ENCODE measurements around the gene UBAC1.

The UBAC1 gene

DNA sequence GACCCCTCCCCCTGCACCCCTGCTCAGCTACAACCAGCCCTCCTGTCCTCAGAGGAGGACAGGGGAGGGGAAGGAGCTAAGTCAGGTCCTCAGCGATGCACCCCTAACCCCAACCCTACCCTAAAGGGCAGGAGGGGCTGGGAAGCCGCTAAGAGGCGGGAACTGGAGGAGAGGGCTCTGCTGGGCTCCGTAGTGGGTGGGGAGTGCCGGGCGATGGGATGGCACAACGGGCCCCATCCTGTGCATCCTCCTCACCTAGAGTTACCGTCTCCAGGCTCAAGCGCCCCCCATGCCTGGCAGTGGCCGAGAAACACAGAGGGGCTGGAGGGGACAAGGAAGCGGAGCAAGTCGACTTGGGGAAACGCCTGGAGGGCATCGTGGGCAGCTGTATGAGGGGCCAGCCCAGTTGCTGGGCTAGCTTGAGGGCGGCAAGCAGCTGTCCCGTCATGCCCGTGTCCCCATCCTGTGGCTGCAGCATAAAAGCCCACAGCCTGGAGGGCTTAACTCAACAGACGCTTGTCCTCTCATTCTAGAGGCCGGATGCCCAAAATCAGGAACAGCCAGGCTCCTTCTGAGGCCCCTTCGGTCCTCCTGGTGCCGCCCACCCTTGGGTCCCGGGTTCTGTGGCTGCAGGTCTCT lies 23.0 kb upstream of the UBAC1 start:
- Histone ChIP-seq H3K27ac (no peak overlapping the region), H3K4me3 (ENCODE audit: low read depth, low read length) (no peak overlapping the region), H3K36me3 (replicated peaks) (no peaks in the 10 kb centered on the region), H3K27me3 (replicated peaks) (peaks cover 2% of the 10 kb centered on the region)
- in situ Hi-C loops (cut with HindIII; ENCODE audit: low pct_ligation_motif_present, low sequenced_read_pairs), result no loop called here
- no peak for DNase-seq
- TF ChIP-seq, protein P1, sequence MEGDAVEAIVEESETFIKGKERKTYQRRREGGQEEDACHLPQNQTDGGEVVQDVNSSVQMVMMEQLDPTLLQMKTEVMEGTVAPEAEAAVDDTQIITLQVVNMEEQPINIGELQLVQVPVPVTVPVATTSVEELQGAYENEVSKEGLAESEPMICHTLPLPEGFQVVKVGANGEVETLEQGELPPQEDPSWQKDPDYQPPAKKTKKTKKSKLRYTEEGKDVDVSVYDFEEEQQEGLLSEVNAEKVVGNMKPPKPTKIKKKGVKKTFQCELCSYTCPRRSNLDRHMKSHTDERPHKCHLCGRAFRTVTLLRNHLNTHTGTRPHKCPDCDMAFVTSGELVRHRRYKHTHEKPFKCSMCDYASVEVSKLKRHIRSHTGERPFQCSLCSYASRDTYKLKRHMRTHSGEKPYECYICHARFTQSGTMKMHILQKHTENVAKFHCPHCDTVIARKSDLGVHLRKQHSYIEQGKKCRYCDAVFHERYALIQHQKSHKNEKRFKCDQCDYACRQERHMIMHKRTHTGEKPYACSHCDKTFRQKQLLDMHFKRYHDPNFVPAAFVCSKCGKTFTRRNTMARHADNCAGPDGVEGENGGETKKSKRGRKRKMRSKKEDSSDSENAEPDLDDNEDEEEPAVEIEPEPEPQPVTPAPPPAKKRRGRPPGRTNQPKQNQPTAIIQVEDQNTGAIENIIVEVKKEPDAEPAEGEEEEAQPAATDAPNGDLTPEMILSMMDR (IDR thresholded peaks at IDR 0.05; ENCODE audit: low read depth, low read length, missing control alignments), result no peak

DNA sequence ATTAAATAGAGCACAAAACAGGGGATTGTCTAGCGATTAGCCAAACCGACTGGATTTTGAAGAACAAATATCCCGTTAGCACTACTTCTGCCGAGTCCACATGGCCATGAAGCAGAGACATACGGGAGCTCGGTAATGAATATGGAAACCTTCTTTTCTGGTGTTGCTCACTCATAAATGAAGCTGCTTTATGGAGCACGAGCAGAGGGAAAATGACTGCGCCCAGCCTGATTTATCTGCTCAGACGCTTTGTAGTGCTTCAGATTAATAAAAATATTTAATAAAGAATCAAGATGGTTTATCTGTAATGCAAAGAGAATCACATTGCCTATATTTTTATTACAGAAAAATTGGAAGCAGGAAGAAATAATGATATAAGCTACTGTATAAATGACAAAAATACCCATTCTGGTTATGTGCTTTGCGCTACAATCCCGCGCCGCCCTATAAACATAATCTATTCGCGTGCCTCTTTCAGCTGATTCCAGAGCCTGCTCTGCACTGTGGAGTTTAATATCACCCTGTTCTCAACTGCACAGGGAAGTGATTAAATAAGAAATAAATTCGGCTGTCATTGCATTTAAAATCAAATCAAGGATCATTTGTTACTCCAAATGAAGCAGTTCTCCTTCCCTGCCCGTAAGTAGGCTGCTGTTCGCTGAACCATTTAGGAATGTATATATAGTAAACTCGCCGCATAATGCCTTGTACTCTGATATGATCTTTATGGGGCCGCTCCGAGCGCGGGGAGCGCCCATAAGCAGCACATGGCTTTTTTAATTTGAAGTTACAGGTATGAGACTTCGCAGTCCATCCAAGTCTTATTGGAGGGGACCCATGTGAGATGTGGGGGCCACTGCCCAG lies 22.3 kb upstream of the UBAC1 start:
- H3K27ac ChIP-seq, result no peak overlapping the region
- TF ChIP-seq, protein P1 (IDR thresholded peaks at IDR 0.05; ENCODE audit: low read depth, low read length, missing control alignments), result no peak
- H3K27me3 ChIP-seq (replicated peaks), result peaks cover 6% of the 10 kb centered on the region
- in situ Hi-C loops (cut with HindIII; ENCODE audit: low pct_ligation_motif_present, low sequenced_read_pairs), result no loop called here
- no peak for DNase-seq
- H3K4me3 ChIP-seq (ENCODE audit: low read depth, low read length), result no peak overlapping the region
- no peaks in the 10 kb centered on the region for H3K36me3 ChIP-seq (replicated peaks)

DNA sequence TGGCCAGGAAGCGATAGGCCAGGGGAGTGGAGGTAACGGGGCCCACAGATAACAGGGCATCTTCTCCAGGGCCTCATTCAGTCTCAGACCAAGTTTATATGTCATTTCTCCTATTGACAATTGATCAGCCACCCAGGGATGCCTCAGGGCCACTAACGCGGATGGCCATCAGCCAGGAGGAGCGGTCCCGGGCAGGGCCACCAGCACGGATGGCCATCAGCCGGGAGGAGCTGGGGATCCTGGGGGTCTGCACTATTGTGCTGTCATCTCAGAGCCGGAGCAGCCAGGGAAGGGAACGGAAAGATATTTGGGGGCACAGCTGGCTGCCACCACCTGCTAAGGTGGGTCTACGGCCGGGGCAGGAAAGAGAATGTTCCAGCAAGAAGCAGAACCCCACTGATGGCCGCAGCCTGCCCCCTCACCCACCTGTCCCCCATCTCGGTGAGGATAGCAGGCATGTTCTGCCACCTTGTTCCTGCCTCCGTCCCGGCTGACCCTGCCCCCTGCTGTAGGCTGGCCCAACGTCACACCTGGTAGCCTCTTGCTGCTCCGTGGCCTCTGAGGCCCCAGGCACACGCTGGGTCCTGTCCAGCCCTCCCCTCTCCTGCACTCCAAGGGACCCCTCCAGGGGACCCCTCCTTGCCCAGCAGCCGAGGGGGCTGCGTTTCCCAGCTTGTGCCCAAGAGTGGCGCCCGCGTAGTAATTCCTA lies 21.5 kb upstream of the UBAC1 start:
- TF ChIP-seq, protein P1 (IDR thresholded peaks at IDR 0.05; ENCODE audit: low read depth, low read length, missing control alignments), result no peak
- Histone ChIP-seq H3K36me3 (replicated peaks) (no peaks in the 10 kb centered on the region), H3K4me3 (ENCODE audit: low read depth, low read length) (no peak overlapping the region), H3K27me3 (replicated peaks) (peaks cover 6% of the 10 kb centered on the region), H3K27ac (no peak overlapping the region)
- DNase-seq, result no peak
- in situ Hi-C loops (cut with HindIII; ENCODE audit: low pct_ligation_motif_present, low sequenced_read_pairs), result no loop called here

DNA sequence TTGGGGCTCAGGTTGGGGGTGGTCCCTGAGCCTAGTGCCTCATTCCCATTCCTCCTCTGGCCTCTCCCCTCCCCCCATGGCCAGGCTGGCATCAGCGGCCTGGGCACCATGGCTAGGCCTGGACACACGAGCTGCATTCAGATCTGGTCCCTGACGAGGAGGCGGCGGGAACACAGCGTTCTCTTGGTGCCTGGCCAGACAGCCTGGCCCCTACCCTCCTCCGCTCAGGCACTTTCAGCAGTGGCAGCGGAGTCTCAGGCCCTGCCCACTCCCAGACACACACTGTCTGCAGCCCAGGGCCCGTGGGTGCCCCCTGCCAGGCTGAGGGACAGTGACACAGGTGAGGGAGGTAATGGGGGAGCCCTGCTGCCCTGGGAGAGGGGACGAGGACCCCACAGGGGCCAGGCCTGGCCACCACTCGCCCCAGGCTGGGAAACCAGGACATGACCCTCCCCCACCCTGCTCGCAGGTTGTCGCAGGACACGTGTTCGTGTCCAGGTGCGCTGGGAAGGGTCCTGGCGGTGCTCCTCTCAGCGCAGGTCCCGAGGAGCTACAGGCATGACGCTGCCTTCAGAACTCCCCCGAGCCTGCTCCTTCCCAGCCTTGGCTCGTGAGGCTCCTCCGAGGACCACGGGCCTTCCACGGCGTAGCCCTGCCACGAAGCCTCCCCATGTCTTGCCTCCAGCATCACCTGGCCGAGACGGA lies 19.9 kb upstream of the UBAC1 start:
- Histone ChIP-seq H3K36me3 (replicated peaks) (no peaks in the 10 kb centered on the region), H3K27ac (no peak overlapping the region), H3K4me3 (ENCODE audit: low read depth, low read length) (no peak overlapping the region), H3K27me3 (replicated peaks) (peaks cover 6% of the 10 kb centered on the region)
- in situ Hi-C loops (cut with HindIII; ENCODE audit: low pct_ligation_motif_present, low sequenced_read_pairs), result no loop called here
- no peak for DNase-seq
- TF ChIP-seq, protein P1 (IDR thresholded peaks at IDR 0.05; ENCODE audit: low read depth, low read length, missing control alignments), result no peak

DNA sequence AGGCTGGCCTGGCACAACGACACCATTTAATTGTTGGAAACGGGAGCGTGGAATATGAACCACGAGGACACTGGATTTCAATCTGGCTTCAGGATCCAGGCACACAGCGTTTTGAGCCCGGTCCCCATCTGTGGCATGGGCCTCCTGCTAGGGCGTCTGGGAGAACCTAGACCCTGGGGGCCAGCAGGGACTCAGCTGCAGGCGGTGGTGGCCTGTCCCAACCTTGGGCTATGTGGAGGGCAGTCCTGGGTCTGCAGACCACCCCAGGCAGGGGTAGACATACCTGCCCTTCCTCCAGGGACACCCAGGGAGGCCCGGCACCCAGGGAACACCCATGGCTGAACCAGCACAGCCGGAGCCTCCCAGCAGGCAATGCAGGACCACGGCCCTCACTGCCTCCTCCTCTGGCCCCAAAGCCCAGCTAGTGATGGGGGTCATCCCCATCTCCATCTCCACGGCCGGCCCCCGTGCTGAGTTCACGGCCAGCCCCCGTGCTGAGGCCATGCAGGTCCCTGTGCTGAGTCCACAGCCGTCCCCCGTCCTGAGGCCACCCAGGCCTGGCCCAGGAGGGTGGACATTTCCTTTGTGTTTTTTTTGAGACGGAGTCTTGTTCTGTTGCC lies 18.5 kb upstream of the UBAC1 start:
- in situ Hi-C loops (cut with HindIII; ENCODE audit: low pct_ligation_motif_present, low sequenced_read_pairs), result no loop called here
- no peak for DNase-seq
- Histone ChIP-seq H3K36me3 (replicated peaks) (no peaks in the 10 kb centered on the region), H3K4me3 (ENCODE audit: low read depth, low read length) (no peak overlapping the region), H3K27ac (no peak overlapping the region), H3K27me3 (replicated peaks) (peaks cover 6% of the 10 kb centered on the region)
- TF ChIP-seq, protein P1 (IDR thresholded peaks at IDR 0.05; ENCODE audit: low read depth, low read length, missing control alignments), result no peak

All from brain microvascular endothelial cell (primary cell).